Measurements from ENCODE around the gene DSCAM.

DNA sequence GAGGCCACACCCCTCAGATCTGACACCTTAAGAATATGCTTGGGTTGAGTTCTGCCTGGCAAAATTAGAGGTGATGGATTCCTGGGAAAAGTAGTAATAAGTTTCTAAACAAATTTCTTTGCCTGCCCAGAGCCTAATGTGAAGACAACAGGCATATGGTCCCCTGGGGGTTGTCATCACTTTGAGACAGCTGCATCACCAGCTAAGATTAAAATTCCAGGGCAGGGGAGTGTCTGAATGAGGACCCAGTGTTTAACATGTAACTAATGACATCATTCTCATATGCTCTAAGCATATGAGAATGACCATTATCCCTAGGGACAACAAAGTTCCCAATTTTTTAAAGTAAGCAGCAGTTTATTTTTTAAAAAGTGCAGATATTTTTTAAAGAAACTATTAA, 547.5 kb downstream of the DSCAM start:
- TF ChIP-seq, protein P1, sequence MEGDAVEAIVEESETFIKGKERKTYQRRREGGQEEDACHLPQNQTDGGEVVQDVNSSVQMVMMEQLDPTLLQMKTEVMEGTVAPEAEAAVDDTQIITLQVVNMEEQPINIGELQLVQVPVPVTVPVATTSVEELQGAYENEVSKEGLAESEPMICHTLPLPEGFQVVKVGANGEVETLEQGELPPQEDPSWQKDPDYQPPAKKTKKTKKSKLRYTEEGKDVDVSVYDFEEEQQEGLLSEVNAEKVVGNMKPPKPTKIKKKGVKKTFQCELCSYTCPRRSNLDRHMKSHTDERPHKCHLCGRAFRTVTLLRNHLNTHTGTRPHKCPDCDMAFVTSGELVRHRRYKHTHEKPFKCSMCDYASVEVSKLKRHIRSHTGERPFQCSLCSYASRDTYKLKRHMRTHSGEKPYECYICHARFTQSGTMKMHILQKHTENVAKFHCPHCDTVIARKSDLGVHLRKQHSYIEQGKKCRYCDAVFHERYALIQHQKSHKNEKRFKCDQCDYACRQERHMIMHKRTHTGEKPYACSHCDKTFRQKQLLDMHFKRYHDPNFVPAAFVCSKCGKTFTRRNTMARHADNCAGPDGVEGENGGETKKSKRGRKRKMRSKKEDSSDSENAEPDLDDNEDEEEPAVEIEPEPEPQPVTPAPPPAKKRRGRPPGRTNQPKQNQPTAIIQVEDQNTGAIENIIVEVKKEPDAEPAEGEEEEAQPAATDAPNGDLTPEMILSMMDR (IDR thresholded peaks at IDR 0.05), result no peak
- no peak for TF ChIP-seq POLR2A (IDR thresholded peaks at IDR 0.05)
